ENCODE results near the gene INSRR.

Gene INSRR

DNA sequence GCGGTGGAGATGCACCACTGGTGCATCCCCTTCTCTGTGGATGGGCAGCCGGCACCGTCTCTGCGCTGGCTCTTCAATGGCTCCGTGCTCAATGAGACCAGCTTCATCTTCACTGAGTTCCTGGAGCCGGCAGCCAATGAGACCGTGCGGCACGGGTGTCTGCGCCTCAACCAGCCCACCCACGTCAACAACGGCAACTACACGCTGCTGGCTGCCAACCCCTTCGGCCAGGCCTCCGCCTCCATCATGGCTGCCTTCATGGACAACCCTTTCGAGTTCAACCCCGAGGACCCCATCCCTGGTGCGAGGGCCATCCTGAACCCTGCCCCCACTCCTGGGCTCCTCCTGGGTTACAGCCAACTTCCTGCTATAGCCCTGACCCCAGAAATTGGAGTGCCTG lies 14.7 kb upstream of the INSRR start:
- no peak for DNase-seq

DNA sequence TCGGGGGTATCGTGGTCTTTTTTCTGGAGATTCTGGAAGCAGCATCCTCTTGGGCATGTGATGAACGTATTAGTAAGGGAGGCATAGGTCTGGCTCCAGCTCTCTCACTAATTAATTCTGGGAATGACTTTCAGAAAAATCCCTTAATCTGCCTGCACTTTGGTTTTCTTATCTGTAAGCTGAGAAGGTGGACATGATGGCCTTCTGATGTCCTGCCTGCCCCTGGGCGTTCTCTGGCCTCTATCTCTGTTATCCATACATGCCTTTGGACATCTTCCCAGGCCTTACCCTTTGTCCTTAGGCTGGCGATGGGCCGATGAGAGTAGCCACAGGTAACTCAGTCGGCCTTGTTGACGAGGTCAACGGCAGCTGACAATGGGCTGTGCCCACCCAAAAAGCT lies 10.5 kb upstream of the INSRR start:
- no peak for DNase-seq

DNA sequence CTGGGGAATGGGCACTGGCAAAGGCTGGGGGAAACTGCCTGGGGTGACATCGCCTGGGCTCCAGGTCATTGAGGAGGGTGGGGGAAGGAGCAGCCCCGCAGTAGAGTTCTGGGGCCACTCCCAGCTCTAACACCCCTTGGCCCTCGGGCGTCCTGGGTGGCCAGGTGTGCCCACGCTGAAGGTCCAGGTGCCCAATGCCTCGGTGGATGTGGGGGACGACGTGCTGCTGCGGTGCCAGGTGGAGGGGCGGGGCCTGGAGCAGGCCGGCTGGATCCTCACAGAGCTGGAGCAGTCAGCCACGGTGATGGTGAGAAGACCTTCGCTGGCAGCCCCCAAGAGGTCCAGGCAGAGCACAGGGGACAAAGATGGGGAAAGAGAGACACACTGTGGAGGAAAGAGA lies 9.4 kb upstream of the INSRR start:
- DNase-seq = no peak

DNA sequence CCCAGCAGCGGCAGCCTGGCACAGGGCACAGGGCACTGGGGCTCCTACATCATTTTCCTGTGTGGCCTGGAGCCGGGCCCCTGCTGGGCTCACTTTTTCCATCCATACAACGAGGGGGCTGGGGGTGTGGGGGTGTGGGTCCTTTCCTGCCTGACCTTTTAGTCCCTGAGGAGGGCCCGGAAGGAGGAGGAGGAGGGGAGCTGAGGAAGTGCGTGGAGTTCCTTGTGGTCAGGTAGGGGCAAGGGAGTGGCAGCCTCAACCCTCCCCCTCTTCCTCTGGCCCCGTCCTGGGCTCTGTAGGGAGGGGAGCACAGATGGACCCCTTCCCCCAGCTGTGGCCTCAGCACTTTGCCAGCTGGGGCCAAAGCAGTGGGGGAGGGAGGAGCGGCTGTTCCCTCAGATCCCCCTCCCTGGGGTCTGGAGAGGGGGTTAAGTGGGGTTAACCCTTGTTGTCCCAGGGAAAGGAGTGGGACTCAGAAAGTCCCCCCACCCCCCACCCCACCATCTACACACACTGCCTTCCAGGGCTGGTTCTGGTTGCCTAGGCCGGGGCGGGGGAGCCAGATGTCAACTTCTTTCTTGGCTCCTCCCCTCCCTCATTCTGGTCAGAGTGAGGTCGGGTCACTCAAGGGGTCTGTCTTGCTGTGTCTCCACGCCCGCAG lies 7.5 kb upstream of the INSRR start:
- peak; percentile 20 to 37 for DNase-seq

DNA sequence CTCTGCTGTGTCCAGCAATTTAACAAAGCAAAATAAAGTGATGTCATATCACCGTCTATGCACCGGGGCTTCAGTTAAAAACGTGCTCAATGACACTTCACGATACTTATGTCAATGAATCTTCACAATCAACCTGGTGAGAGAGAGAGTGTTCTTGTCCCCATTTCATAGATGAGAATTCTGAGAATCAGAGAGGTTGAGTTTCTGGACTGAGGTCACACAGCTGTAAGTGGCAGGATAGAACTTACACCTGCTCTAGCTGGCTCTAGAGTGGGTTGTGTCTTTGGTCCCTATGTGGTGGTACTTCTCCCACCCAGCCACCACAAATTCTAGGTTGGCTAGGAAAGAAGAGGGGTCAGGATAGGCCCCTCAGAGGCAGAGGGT lies 6.9 kb upstream of the INSRR start:
- no peak for DNase-seq

DNA sequence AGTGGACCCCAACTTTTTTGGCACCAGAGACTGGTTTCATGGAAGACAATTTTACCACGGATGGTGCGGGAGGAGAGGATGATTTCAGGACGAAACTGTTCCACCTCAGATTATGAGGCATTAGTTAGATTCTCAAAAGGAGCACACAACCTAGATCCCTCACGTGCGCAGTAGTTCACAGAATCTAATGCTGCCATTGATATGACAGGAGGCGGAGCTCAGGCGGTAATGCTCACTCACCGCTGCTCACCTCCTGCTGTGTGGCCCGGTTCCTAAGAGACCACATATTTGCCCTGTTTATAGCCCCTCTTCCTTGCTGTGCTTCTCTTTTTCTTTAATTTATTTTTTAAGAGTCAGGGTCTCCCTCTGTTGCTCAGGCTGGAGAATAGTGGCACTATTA lies 6.3 kb upstream of the INSRR start:
- no peak for DNase-seq

DNA sequence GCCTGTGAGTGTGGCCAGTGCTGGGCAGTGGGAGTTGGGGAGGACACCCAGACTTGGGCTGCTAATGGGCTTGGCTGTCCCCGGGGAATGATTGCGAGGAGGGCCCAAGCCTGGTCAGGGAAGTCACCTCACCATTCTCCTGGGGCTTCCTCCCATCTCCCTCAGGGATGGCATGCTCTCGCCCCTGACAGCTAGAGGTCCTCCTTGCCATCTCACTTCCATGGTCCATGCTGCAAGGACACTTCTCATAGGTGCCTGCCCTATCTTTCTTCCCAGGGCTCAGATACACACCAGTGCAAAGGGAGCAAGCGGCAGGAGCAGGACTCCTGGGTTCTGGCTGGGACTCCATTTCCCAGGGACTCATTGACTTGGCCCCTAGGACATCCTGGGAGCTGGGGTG lies 5.9 kb upstream of the INSRR start:
- no peak for DNase-seq

DNA sequence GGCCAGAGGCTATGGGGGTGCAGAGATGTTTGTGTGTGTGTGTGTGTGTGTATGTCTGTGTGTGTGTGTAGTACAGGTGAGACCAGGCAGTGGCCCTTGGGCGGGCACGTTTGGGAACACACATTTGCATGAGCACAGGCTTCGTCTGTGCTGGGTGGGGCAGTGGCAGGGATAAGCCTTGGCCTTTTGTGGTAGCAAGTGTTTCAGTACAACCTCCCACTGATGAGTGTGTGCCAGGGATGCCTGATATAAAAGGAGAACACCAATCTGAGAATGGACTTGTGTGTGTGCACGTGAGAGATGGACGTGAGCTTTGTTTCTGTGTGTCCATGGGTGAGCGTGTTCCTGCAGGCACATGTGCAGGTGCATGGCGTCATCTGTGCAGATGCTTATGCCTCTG lies 4.7 kb upstream of the INSRR start:
- no peak for DNase-seq

DNA sequence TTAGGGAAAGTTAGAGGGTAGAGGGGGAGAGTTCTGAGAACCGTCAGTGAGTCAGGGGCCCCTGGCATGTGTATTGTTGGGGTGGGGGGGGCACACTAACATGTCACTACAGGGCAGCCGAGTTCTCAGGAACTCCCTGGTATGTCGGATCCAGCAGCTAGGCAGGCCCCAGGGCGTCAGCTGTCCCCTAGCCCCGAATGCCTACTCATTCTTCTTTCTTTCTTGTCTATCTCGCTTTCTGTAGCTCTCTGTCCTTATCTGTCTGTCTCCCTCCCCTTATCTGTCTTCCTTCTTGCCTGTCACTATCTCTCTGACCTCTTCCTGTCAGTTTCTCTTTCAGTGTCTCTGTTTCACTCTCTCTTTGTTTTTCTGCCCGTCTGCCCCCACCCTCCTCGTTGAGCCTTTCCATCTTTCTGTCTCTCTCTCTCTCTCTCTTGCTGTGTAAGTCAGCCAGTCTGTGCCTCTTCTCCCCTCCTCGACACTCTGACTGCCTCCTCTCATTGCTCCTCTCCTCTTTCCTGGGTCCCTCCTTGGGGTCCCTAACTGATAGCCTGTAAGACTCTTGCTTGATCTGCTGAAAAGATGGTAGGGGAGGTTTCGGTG lies 4.2 kb upstream of the INSRR start:
- DNase-seq = peak; percentile 31 to 52

DNA sequence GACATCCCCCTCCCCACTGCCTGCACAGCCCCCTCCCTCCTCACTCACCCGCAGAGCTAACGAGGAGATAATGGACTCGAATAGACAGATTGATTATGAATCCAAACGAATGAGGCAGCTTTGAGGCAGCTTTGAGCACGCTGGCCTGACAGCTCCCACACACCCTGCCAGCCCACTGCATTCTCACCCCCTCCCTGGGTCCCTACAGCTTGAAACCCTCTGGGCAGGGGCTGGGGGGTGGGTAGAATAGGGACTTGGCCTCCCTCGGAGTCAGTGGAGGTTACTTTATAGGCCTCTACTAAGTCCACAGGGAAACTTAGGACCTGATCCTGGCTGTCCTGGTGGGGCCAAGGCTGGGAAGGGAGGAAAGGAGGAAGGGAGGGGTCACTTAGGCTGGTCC lies 3.7 kb upstream of the INSRR start:
- no peak for DNase-seq

DNA sequence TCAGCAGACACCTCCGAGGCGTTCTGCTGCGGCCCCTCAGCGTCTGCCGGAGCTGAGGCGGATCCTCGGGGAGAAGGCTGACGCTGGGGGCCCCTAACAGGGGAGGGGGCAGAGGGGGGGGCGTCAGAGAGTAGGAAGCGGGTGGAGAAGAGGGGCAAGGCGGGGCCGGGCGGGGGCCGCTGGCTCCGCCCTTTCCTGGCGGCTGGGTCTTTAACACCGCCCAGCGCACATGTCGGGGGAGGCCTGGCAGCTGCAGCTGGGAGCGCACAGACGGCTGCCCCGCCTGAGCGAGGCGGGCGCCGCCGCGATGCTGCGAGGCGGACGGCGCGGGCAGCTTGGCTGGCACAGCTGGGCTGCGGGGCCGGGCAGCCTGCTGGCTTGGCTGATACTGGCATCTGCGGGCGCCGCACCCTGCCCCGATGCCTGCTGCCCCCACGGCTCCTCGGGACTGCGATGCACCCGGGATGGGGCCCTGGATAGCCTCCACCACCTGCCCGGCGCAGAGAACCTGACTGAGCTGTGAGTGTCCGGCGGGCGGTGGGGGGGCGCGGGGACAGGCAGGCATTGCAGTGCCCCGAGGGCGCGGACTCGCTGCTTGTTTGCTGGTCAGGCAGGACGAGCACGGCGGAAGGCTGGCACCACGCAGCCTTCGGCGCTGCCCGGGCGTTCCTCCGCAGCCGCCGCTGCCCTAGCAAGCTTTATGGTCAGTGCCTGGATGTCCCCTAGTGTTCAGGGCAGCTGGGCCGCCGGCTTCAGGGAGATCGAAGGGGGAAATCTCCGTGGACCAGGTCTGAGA lies 1.9 kb upstream of the INSRR start, which contains the start of gene NTRK1:
Gene NTRK1, plus strand, starts transcription at position 238 of the 796 bp plus-strand sequence. Its CDS starts 70 bp downstream, at position 308.
- peak; percentile 46 to 61 for DNase-seq

DNA sequence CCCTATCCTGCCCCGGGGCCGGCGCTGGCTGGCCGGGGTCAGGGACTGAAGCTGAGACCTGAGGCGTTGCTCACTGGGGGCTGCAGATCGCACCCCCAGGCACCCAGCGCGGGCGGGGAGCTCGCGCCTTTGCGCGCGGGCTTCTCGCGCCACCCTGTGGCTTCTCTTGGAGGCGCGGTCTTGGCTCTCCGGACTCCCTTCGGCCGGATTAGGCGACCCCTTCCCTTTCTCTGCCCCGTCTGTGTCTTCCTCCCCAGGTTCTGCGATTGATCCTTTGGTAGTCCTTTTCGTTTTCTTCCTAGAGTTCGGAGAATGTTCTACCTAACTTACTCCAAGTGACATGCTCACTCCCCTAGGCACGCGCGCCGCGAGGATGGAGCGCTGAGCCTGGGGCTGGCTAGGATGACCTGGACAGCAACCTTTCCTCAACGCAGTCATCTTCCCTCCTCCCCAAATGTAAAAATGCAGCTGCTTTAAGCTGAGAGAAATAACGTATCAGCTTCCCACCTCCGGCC lies 1.3 kb upstream of the INSRR start:
- DNase-seq = peak; percentile 65 to 70

DNA sequence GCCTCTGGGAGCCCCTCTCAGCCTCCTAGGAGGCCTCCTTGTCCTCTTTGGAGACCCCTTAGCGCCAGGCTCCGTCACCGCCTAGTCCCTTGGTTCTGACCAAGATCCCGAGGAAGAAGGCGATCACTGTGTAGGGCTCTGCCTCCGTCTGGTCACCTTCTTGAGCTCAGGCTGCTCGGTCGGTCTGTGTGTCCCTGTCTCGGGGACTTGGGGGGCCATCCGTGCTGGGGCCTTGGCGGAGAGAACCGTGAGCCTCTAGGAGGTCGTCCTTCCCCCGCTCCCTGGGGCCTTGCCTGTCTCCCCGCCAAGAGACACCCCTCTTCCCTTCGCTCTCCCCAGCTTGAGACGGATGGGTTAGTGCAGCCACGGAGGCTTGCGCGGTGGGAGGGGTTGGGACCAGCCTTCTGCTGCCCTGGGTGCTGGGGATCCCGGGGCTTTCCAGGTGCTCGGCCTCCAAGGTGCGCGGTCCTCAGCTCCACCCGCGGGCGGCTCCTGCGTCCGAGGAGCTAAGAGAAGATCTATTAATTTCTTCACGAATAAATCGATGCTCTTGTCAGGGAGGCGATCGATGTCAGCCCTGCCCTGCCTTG lies 701 bp upstream of the INSRR start:
- peak in 1 of 2 experiments; percentile 37 for DNase-seq

DNA sequence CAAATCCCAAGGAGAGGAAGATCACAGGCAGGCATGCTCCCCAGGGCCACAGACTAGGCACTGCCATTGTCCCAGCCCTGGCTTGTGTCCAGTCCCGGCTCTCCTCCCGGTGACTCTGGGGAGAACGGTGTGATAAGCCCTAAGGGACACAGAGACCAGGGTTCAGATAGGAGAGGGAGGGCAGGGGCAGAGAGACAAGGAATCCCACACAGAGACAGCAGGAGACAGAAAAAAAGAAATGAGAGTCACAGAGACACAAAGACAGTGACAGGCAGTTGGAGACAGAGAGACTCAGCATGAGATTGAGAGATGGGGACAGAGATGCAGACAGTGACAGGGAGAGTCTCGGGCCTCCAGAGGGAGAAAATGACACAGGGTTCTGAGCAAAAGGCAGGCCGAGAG lies 361 bp downstream of the INSRR start:
- no peak for DNase-seq

DNA sequence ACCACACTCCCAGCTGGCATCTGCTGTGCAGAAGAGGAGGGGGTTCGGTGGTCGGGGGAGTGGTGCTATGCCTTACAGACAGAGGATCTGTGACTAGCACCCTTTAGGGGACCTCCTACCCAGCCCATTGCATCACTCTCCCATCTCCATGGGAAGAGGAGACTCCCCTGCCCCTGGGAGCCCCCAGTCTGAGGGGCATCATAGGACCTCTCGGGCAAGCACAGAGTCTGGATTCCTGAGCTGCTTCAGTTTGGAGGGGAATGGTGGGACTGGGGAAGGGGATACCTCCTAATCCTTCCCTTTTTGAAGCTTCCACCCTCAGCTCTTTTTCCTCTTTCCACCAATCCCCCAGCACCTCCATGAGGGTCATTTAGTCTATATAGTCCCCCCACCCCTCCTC lies 1.4 kb downstream of the INSRR start:
- no peak for DNase-seq

DNA sequence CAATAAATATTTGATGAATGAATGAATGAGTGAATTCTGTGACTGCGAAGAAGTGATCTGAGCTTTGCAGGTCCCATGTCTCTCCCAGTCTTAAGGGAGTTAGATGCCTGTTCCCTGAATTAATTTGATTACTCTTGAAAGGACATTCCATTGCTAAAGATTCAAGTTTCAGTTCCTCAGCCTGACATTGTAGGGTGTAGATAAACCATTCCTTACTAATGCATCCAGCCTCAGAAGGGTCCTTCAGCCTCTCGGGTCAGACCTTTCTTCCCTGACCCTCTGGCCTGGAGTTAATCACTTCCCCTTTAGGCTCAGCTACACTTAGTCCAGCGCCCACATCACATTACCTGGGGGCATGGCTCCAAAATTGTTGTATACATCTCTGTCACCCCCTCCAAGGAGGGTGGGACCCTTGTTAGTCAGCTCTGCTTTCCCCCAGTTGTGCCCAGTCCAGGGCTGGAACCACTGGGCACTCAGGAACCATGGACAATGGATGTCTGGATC lies 2.6 kb downstream of the INSRR start:
- DNase-seq = no peak

DNA sequence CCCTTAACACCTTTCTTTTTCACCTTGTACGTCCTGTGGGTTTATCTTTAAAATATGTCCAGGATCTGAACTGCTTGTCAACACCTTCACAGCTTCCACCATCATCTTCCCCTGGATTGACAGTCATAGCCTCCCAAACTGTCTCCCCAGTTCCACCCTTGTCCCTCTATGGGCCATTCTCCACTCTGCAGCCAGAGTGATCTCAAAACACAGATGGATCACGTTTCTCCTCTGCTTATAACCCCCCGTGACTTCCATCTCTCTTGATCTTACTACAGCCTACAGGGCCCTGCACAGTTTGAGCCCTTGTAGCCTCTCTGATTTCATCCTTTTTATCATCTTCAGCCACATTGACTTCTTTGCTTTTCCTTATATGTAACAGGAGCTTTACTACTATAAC lies 4.3 kb downstream of the INSRR start:
- DNase-seq = no peak

DNA sequence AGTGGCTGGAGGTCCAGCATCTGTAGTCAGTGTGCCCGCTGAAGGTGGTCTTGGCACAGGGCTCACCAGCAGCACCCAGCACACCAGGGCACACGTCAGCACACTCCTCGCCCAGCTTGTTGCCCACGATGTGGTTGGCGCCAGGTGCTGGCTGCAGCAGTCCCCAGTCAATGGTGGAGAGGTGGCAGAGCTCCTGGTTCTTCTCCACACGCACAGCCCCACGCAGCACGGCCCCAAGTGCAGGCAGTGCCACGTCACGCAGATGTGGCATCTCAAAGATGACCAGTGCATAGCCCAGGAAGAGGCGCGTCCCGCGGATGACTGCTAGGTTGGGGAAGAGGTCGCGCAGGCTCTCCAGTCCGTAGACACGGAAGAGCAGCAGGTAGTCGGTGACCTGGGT lies 5.2 kb downstream of the INSRR start:
- DNase-seq = no peak

DNA sequence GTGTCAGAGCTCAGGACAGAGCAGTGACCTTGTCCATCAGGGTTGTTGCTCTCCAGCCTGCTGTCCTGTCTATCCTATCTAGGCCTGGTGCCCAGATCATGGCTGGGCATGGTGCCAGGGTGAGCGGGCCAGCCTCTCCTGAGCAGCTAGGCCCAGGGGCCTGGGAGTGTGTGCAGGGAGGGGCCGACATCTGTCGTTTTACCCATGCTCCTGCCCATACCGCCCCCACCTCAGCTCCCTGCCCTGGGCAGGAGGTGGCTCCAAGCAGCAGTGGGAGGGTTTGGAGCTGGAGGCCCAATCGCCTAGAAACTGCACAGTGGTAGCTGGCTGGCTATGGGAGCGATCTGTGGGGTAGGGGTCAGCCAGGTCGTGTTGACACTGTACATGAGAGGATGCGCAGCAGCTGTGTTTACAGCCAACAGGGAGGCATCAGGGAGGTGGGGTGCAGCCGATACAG lies 6.5 kb downstream of the INSRR start:
- no peak for DNase-seq

DNA sequence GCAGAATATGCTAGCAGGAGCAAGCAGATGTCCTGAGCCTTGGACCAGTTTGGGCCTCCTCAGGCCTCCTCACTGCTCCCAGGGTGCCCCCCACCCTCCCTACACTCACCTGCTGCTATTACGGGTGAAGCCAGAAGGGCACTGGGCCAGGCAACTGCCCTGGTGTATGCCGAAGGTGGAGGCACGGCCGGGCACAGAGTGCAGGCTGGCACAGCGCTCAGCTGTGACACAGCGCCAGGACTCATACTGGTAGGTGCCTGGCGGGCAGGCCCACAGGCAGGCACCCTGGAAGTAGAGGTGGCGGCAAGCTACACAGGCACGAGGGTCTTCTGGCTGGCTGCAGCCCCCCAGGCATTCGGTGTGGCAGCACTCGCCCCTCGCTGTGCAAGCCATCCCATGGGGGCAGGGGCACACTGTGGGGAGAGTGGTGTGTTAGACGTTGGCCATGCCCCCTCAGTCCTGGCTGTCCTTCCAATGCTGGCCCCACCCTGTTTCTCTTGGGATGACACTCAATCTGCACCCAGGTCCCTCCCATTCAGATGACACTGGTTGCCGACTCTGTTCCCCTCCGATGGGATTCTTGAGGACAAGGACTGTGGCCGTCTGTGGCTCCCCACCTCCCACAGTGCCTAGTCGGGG lies 7.0 kb downstream of the INSRR start:
- no peak for DNase-seq

DNA sequence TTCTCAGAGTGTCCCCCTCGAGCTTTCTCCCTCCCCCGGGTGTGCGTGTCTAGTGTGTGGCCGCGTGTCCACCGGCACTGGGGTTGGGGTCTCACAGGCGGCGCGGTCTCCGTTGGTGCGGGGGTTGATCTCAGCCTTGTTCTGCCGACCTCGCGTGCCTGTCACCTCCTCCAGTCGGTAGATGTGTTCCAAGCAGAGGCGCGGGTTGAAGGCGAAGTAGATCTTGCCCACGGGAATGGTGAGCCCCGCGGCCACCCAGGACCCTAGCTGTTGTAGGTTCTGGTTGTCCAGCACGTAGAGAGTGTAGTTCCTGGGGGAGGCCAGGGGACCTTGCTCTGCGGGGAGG lies 9.8 kb downstream of the INSRR start:
- DNase-seq = no peak

DNA sequence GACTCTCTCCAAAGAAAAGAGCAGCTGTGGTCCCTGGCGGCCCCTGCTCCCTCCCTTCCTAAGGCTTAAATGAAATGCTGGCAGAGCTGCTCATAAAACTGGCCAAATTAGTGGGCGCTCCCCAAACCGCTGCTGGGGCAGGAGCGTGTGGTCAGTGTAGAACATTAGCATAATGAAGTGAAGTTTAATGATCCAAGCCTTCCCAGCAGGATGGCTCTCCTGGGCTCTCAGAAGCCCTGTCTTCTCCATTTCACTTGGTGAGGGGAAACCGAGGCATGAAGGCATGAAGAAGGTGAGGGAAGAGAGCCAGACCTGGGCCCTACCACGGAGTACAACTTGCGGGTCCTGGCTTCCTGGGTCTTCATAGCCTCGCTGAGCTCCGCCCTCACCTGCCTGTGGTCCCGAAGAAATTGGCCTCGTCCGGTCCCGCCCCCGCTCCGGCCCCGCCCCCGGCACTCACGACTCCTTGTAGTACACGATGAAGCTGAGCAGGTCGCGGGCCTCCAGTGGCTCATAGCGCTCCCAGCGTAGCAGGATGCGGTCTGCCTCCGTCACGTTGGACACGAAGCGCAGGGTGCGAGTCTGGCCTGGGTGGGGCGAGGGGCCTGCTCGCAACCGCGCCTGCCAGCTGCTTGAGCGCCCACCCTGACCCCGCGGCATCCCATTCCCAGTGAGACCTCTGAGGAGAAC lies 10.3 kb downstream of the INSRR start:
- peak; percentile 77 to 81 for DNase-seq
